ENCODE measurements around the gene RASSF4.

Gene RASSF4

GRCh38 chr10:44963772-44964633 lies 4.4 kb downstream of the RASSF4 start:
- Histone ChIP-seq H3K4me1 (ENCODE audit: control insufficient read depth, insufficient read depth, low read length) (peaks cover 6% of the 10 kb centered on the region), H3K27ac (ENCODE audit: low read depth, low read length) (peak overlapping the region; percentile 40), H3K9ac (ENCODE audit: low read length) (no peak overlapping the region), H3K4me3 (ENCODE audit: low read length) (no peak overlapping the region), H3K36me3 (ENCODE audit: control insufficient read depth, insufficient read depth, low read length) (no peaks in the 10 kb centered on the region), H3K27me3 (ENCODE audit: control insufficient read depth, insufficient read depth, low read length) (no peaks in the 10 kb centered on the region)

GRCh38 chr10:44965104-44965503 lies 5.5 kb downstream of the RASSF4 start:
- no peak overlapping the region for H3K9ac ChIP-seq (ENCODE audit: low read length)
- H3K4me1 ChIP-seq (ENCODE audit: control insufficient read depth, insufficient read depth, low read length): peaks cover 3% of the 10 kb centered on the region
- no peaks in the 10 kb centered on the region for H3K27me3 ChIP-seq (ENCODE audit: control insufficient read depth, insufficient read depth, low read length)
- H3K27ac ChIP-seq (ENCODE audit: low read depth, low read length): no peak overlapping the region
- no peaks in the 10 kb centered on the region for H3K36me3 ChIP-seq (ENCODE audit: control insufficient read depth, insufficient read depth, low read length)
- H3K4me3 ChIP-seq (ENCODE audit: low read length): no peak overlapping the region

GRCh38 chr10:44965651-44966097 lies 6.1 kb downstream of the RASSF4 start:
- H3K4me3 ChIP-seq (ENCODE audit: low read length): no peak overlapping the region
- no peaks in the 10 kb centered on the region for H3K27me3 ChIP-seq (ENCODE audit: control insufficient read depth, insufficient read depth, low read length)
- H3K27ac ChIP-seq (ENCODE audit: low read depth, low read length): no peak overlapping the region
- H3K9ac ChIP-seq (ENCODE audit: low read length): no peak overlapping the region
- peaks cover 2% of the 10 kb centered on the region for H3K4me1 ChIP-seq (ENCODE audit: control insufficient read depth, insufficient read depth, low read length)
- H3K36me3 ChIP-seq (ENCODE audit: control insufficient read depth, insufficient read depth, low read length): no peaks in the 10 kb centered on the region

GRCh38 chr10:44966129-44966815 lies 6.7 kb downstream of the RASSF4 start:
- Histone ChIP-seq H3K27me3 (ENCODE audit: control insufficient read depth, insufficient read depth, low read length) (no peaks in the 10 kb centered on the region), H3K4me1 (ENCODE audit: control insufficient read depth, insufficient read depth, low read length) (peaks cover 2% of the 10 kb centered on the region), H3K9ac (ENCODE audit: low read length) (no peak overlapping the region), H3K36me3 (ENCODE audit: control insufficient read depth, insufficient read depth, low read length) (no peaks in the 10 kb centered on the region), H3K27ac (ENCODE audit: low read depth, low read length) (peak overlapping the region; percentile 4), H3K4me3 (ENCODE audit: low read length) (no peak overlapping the region)

GRCh38 chr10:44966816-44967509 lies 7.4 kb downstream of the RASSF4 start:
- Histone ChIP-seq H3K27me3 (ENCODE audit: control insufficient read depth, insufficient read depth, low read length) (no peaks in the 10 kb centered on the region), H3K27ac (ENCODE audit: low read depth, low read length) (no peak overlapping the region), H3K4me3 (ENCODE audit: low read length) (no peak overlapping the region), H3K36me3 (ENCODE audit: control insufficient read depth, insufficient read depth, low read length) (no peaks in the 10 kb centered on the region), H3K9ac (ENCODE audit: low read length) (no peak overlapping the region), H3K4me1 (ENCODE audit: control insufficient read depth, insufficient read depth, low read length) (peaks cover 2% of the 10 kb centered on the region)

GRCh38 chr10:44967616-44968015 lies 8.0 kb downstream of the RASSF4 start:
- Histone ChIP-seq H3K4me3 (ENCODE audit: low read length) (no peak overlapping the region), H3K4me1 (ENCODE audit: control insufficient read depth, insufficient read depth, low read length) (peaks cover 2% of the 10 kb centered on the region), H3K27me3 (ENCODE audit: control insufficient read depth, insufficient read depth, low read length) (no peaks in the 10 kb centered on the region), H3K27ac (ENCODE audit: low read depth, low read length) (no peak overlapping the region), H3K9ac (ENCODE audit: low read length) (no peak overlapping the region), H3K36me3 (ENCODE audit: control insufficient read depth, insufficient read depth, low read length) (no peaks in the 10 kb centered on the region)

- Histone ChIP-seq H3K27ac (ENCODE audit: low read depth, low read length) (no peak overlapping the region), H3K9ac (ENCODE audit: low read length) (no peak overlapping the region)
Observed at GRCh38 chr10:44968091-44968490, 8.5 kb downstream of the RASSF4 start.

GRCh38 chr10:44968500-44969400 lies 9.1 kb downstream of the RASSF4 start:
- no peaks in the 10 kb centered on the region for H3K36me3 ChIP-seq (ENCODE audit: control insufficient read depth, insufficient read depth, low read length)
- no peaks in the 10 kb centered on the region for H3K27me3 ChIP-seq (ENCODE audit: control insufficient read depth, insufficient read depth, low read length)
- no peak overlapping the region for H3K27ac ChIP-seq (ENCODE audit: low read depth, low read length)
- no peak overlapping the region for H3K4me3 ChIP-seq (ENCODE audit: low read length)
- H3K9ac ChIP-seq (ENCODE audit: low read length): no peak overlapping the region
- H3K4me1 ChIP-seq (ENCODE audit: control insufficient read depth, insufficient read depth, low read length): peaks cover 2% of the 10 kb centered on the region

More at GRCh38 chr10:44968091-44968490, 8.5 kb downstream of the RASSF4 start:
- no peaks in the 10 kb centered on the region for H3K27me3 ChIP-seq (ENCODE audit: control insufficient read depth, insufficient read depth, low read length)
- H3K36me3 ChIP-seq (ENCODE audit: control insufficient read depth, insufficient read depth, low read length): no peaks in the 10 kb centered on the region
- no peak overlapping the region for H3K4me3 ChIP-seq (ENCODE audit: low read length)
- H3K4me1 ChIP-seq (ENCODE audit: control insufficient read depth, insufficient read depth, low read length): peaks cover 2% of the 10 kb centered on the region

GRCh38 chr10:44969854-44970253 lies 10.3 kb downstream of the RASSF4 start:
- Histone ChIP-seq H3K9ac (ENCODE audit: low read length) (no peak overlapping the region), H3K4me1 (ENCODE audit: control insufficient read depth, insufficient read depth, low read length) (peaks cover 2% of the 10 kb centered on the region), H3K27ac (ENCODE audit: low read depth, low read length) (no peak overlapping the region), H3K36me3 (ENCODE audit: control insufficient read depth, insufficient read depth, low read length) (no peaks in the 10 kb centered on the region), H3K27me3 (ENCODE audit: control insufficient read depth, insufficient read depth, low read length) (no peaks in the 10 kb centered on the region), H3K4me3 (ENCODE audit: low read length) (no peak overlapping the region)

- Histone ChIP-seq H3K4me3 (ENCODE audit: low read length) (no peak overlapping the region), H3K27ac (ENCODE audit: low read depth, low read length) (no peak overlapping the region), H3K9ac (ENCODE audit: low read length) (no peak overlapping the region), H3K4me1 (ENCODE audit: control insufficient read depth, insufficient read depth, low read length) (peaks cover 2% of the 10 kb centered on the region), H3K36me3 (ENCODE audit: control insufficient read depth, insufficient read depth, low read length) (no peaks in the 10 kb centered on the region), H3K27me3 (ENCODE audit: control insufficient read depth, insufficient read depth, low read length) (no peaks in the 10 kb centered on the region)
Observed at GRCh38 chr10:44970812-44971395, 11.3 kb downstream of the RASSF4 start.

GRCh38 chr10:44971434-44971833 lies 11.8 kb downstream of the RASSF4 start:
- Histone ChIP-seq H3K9ac (ENCODE audit: low read length) (no peak overlapping the region), H3K4me3 (ENCODE audit: low read length) (no peak overlapping the region), H3K27me3 (ENCODE audit: control insufficient read depth, insufficient read depth, low read length) (no peaks in the 10 kb centered on the region), H3K4me1 (ENCODE audit: control insufficient read depth, insufficient read depth, low read length) (peaks cover 2% of the 10 kb centered on the region), H3K36me3 (ENCODE audit: control insufficient read depth, insufficient read depth, low read length) (no peaks in the 10 kb centered on the region), H3K27ac (ENCODE audit: low read depth, low read length) (no peak overlapping the region)

Data from rectal smooth muscle tissue (tissue), 1 donor.